HepG2 (cell line): Measurements from ENCODE around the gene SMARCA5. TPM values are rescaled to one million over a fixed set of nuclear protein-coding genes. Genes with fewer than 3 reads are reported as not detected.
A peak's percentile ranks its signal among the peaks of the same experiment; 100 is the strongest.

ENCODE experiments used
- ATAC-seq: fragments of 200-7000 bp; cut with Tn5 transposase; 3 replicates; pipeline ENCODE4 v1.9.1; 2020; ENCODE audit warnings: mild to moderate bottlenecking, moderate library complexity
- BruUV-seq: library from RNA; stranded (reverse); fragments of 400-500 nt; replicated peaks from 2 replicates; lab custom pipeline; 2021; lab: Mats Ljungman, UMichigan
- CTCF ChIA-PET: fragments of 300-600 bp; formaldehyde crosslinking; extraction: SDS; loops from one replicate; lab custom pipeline; 2021; ENCODE audit warnings: low total read pairs, inconsistent platforms, low intra/inter-chr PET ratio; lab: Yijun Ruan, JAX
- POLR2A ChIA-PET: fragments of 350-600 bp; sonication (Branson Sonifier 250); formaldehyde crosslinking; loops from one replicate; lab custom pipeline; 2020; ENCODE audit warnings: antibody characterized with exemption, inconsistent platforms; lab: Yijun Ruan, JAX
- DNase-seq: peaks from one replicate; pipeline ENCODE4 v3.0.0-alpha.2; 2015; ENCODE audit warnings: low spot score
- FAIRE-seq: peaks from 3 replicates; lab custom pipeline; 2011; peaks lifted over from hg19 to GRCh38; lab: Jason Lieb, UNC
- H2AFZ ChIP-seq: one replicate; pipeline ENCODE4 v1.6.1; 2011; ENCODE audit warnings: low read length, inconsistent platforms
- H3K27ac ChIP-seq: fragments of 300-600 bp; 3 replicates; pipeline ENCODE4 v1.8.0; 2011; ENCODE audit warnings: mixed run types, mild to moderate bottlenecking, mixed read lengths, low read length, inconsistent platforms; ENCODE audit not compliant: insufficient read depth; ENCODE audit errors: extremely low read length
- H3K27me3 ChIP-seq, 2 experiments: fragments of 200-600 bp in 1 of 2; 2 replicates in 1 of 2; 3 replicates in 1 of 2; pipeline versions ENCODE4 v1.6.0 to v1.8.0; 2011; ENCODE audit warnings: low read length in 2 of 2, mild to moderate bottlenecking in 2 of 2, moderate library complexity in 2 of 2, inconsistent platforms in 1 of 2; ENCODE audit not compliant: insufficient read depth in 2 of 2, control insufficient read depth in 1 of 2
- H3K36me3 ChIP-seq, 2 experiments: fragments of 200-600 bp in 1 of 2; replicated peaks in 1 of 2; 2 replicates in 1 of 2; 3 replicates in 1 of 2; pipeline versions ENCODE4 v1.5.1 to v1.8.0; 2011; ENCODE audit warnings: low read length in 2 of 2, inconsistent platforms in 1 of 2; ENCODE audit not compliant: insufficient read depth in 2 of 2, control insufficient read depth in 1 of 2
- H3K4me1 ChIP-seq: 2 replicates; pipeline ENCODE4 v1.5.1; 2012; ENCODE audit warnings: low read length, inconsistent platforms; ENCODE audit not compliant: insufficient read depth
- H3K4me2 ChIP-seq: 2 replicates; pipeline ENCODE4 v1.6.0; 2011; ENCODE audit warnings: low read depth, low read length, inconsistent platforms
- H3K4me3 ChIP-seq, 3 experiments: fragments of 200-600 bp in 1 of 3; sonication (generic), shearing (Covaris generic) in 1 of 3; replicated peaks in 1 of 3; 2 replicates each; pipeline ENCODE4 v1.5.1; 2011 to 2016; ENCODE audit warnings: low read length in 3 of 3, inconsistent platforms in 2 of 3, low read depth in 2 of 3, mild to moderate bottlenecking in 2 of 3, control low read depth in 1 of 3, mixed read lengths in 1 of 3; ENCODE audit not compliant: insufficient read depth in 1 of 3
- H3K79me2 ChIP-seq: one replicate; pipeline ENCODE4 v1.6.1; 2011; ENCODE audit warnings: low read length, inconsistent platforms; ENCODE audit not compliant: insufficient read depth
- H3K9ac ChIP-seq: 2 replicates; pipeline ENCODE4 v1.6.0; 2011; ENCODE audit warnings: mild to moderate bottlenecking, low read depth, low read length, inconsistent platforms; ENCODE audit not compliant: insufficient read depth
- H3K9me3 ChIP-seq: 2 replicates; pipeline ENCODE4 v1.5.1; 2012; ENCODE audit warnings: mild to moderate bottlenecking, low read length
- H4K20me1 ChIP-seq: 2 replicates; pipeline ENCODE4 v1.6.0; 2011; ENCODE audit warnings: inconsistent platforms, mild to moderate bottlenecking, low read length, moderate library complexity; ENCODE audit not compliant: insufficient read depth
- ATF2 ChIP-seq: sonication (generic); formaldehyde crosslinking; IDR thresholded peaks from 2 replicates; pipeline ENCODE4 v1.4.0; 2020; ENCODE audit warnings: missing genetic modification reagents
- DPF2 ChIP-seq: sonication (generic); formaldehyde crosslinking; IDR thresholded peaks from 2 replicates; pipeline ENCODE4 v1.4.0; 2020; ENCODE audit warnings: mild to moderate bottlenecking, low read depth, missing genetic modification reagents, borderline replicate concordance
- GTF3A ChIP-seq: sonication (generic); formaldehyde crosslinking; conservative IDR thresholded peaks from 2 replicates; pipeline ENCODE4 v1.4.0; 2020; ENCODE audit warnings: mild to moderate bottlenecking, missing genetic modification reagents
- HMG20A ChIP-seq: IDR thresholded peaks from 2 replicates; pipeline ENCODE4 v1.6.1; 2016; ENCODE audit warnings: borderline replicate concordance
- HOXA5 ChIP-seq: sonication (generic); formaldehyde crosslinking; IDR thresholded peaks from 2 replicates; pipeline ENCODE4 v1.4.0; 2020; ENCODE audit warnings: missing genetic modification reagents
- KLF11 ChIP-seq: IDR thresholded peaks from 2 replicates; pipeline ENCODE4 v1.6.1; 2016; ENCODE audit warnings: missing compliant biosample characterization
- NR3C1 ChIP-seq: sonication (generic); formaldehyde crosslinking; IDR thresholded peaks from 2 replicates; pipeline ENCODE4 v1.4.0; 2020; ENCODE audit warnings: missing genetic modification reagents
- PCBP1 ChIP-seq: fragments of 200-400 bp; formaldehyde crosslinking; IDR thresholded peaks from 2 replicates; pipeline ENCODE4 v1.6.1; 2017; ENCODE audit warnings: mild to moderate bottlenecking, low read depth, low read length, borderline replicate concordance
- REPIN1 ChIP-seq: sonication (generic); formaldehyde crosslinking; IDR thresholded peaks from 2 replicates; pipeline ENCODE4 v1.8.0; 2022; ENCODE audit warnings: missing genetic modification reagents, low read depth, mild to moderate bottlenecking, borderline replicate concordance
- STAT5B ChIP-seq: sonication (generic); formaldehyde crosslinking; IDR thresholded peaks from 2 replicates; pipeline ENCODE4 v1.4.0; 2020; ENCODE audit warnings: missing genetic modification reagents
- TAF1 ChIP-seq: sonication (generic); formaldehyde crosslinking; IDR thresholded peaks from 2 replicates; pipeline ENCODE4 v1.4.0; 2020; ENCODE audit warnings: missing genetic modification reagents
- TOE1 ChIP-seq: sonication (generic); formaldehyde crosslinking; IDR thresholded peaks from 2 replicates; pipeline ENCODE4 v1.4.0; 2020; ENCODE audit warnings: mild to moderate bottlenecking, missing genetic modification reagents
- TRIM24 ChIP-seq: sonication (generic); formaldehyde crosslinking; IDR thresholded peaks from 2 replicates; pipeline ENCODE4 v1.8.0; 2022; ENCODE audit warnings: mild to moderate bottlenecking, missing genetic modification reagents
- ZBTB46 ChIP-seq: sonication (generic); formaldehyde crosslinking; IDR thresholded peaks from 2 replicates; pipeline ENCODE4 v1.4.0; 2020; ENCODE audit warnings: mild to moderate bottlenecking, missing genetic modification reagents, borderline replicate concordance
- ZNF280D ChIP-seq: sonication (generic); formaldehyde crosslinking; IDR thresholded peaks from 2 replicates; pipeline ENCODE4 v1.5.1; 2020; ENCODE audit warnings: mild to moderate bottlenecking, missing genetic modification reagents
- ZNF354B ChIP-seq: sonication (generic); formaldehyde crosslinking; IDR thresholded peaks from 2 replicates; pipeline ENCODE4 v1.8.0; 2022; ENCODE audit warnings: mild to moderate bottlenecking, missing genetic modification reagents
- ZSCAN31 ChIP-seq: sonication (generic); formaldehyde crosslinking; IDR thresholded peaks from 2 replicates; pipeline ENCODE4 v1.5.0; 2020; ENCODE audit warnings: low read depth, mild to moderate bottlenecking, missing genetic modification reagents
- WGBS: methylation state at CpG from one replicate; pipeline ENCODE4 v1.1.6; 2017; ENCODE audit warnings: low lambda C conversion rate; 5-methylcytosine and 5-hydroxymethylcytosine counted together
- in situ Hi-C: cut with HindIII; loops from 2 replicates; pipeline ENCODE4 v1.10.0; 2017; ENCODE audit warnings: low pct_unique_long_range_greater_than_20kb; ENCODE audit not compliant: extremely low pct_ligation_motif_present
- intact Hi-C: fragments of 100-400 bp; cut with micrococcal nuclease; formaldehyde crosslinking; loops from one replicate; pipeline ENCODE4 v1.10.0; 2022; ENCODE audit not compliant: unreplicated experiment
- polyA plus RNA-seq, 8 experiments: library from polyadenylated mRNA; depleted of rRNA in 3 of 8; stranded (reverse) in 7 of 8; unstranded in 1 of 8; fragments of >200 nt; fragmentation: Illumina TruSeq in 4 of 8; extraction: Trizol in 4 of 8; gene quantifications; 2 replicates each; pipeline versions ENCODE4 v1.2.1 to v1.2.3, GENCODE V29; 2011 to 2016; ENCODE audit warnings: low read depth in 4 of 8, missing spikeins in 1 of 8, mixed read lengths in 1 of 8; ENCODE audit not compliant: insufficient read depth in 1 of 8
- total RNA-seq, 5 experiments: library from RNA; depleted of rRNA; stranded (reverse); fragments of >200 nt; fragmentation: Illumina TruSeq; extraction: Trizol; gene quantifications; 2 replicates each; pipeline ENCODE4 v1.2.3, GENCODE V29; 2016; ENCODE audit warnings: low read depth in 1 of 5

Gene SMARCA5
- total and polyA plus RNA-seq, 2 of the 13 experiments (the other 11 are each of a cell fraction or from before 2014, with no cell fraction given) = 7.0 to 37.5 TPM

DNA sequence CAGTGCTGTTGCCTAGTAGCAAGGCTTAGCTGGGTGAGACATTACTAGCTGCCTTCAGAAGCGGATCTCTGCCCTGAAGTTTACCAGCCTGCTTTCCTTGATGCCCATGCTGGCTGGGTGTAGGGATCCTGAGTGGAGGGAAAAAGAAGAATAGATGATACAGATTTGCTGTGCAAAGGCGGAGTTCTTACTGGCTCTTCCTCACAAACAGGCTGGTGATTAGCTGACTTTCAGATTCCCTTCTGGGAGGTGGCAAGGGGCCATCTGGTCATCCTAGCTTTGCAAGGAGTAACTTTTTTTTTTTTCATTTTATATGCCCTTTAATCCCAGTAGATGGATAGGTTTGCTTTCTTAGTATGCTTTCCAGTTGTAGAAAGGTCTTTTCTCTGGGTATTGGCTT, 44.8 kb downstream of the SMARCA5 start (continued):
- TF ChIP-seq ATF2 (no peak), PCBP1 (no peak), ZBTB46 (no peak), ZNF354B (CRISPR knock-in tag) (no peak), TRIM24 (CRISPR knock-in tag) (no peak), STAT5B (no peak), DPF2 (no peak)
- TF ChIP-seq, all 625 proteins: peak for 0

DNA sequence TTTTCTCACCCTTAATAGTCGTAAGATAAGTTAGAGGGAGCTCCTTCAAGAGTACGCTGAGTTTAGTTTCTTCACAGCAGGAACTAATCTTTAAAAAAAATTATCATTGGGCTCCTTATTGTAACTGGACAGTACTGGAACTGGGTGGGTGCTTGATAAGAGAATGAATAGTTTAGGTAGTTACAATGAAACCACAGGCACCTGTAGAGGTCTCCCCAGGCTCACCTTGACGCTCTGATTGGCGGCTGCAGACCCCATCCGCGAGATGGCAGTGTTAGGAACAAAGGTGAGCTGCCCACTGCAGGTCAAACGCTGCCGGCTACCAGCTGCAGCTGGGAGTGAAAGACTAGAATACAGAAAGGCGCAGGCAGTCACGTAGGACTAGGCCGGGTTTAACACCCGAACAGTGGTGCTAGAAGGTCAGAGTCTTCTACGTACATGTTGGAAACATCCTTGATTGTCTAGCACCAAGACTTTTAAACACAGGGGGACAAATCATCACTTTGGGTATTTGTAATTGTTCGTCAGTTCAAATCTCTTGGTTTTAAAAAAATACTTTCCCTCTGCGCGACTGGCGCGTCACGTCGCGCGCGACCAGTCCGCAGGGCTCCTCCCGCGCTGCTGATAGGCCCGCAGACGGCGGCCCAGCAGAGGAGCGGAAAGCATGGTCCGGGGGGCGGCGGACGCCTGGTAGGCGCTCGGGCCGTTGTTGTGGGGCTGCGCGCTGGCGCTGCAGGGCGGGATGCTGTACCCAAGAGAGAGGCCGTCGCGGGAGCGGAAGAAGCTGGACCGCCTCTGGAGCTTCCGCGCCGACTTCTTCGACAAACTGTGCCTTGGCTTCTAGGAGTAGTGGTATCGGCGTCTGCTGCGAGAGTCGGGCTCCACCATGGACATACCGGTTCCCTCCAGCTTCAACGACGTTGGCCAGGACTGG, 45.6 kb downstream of the SMARCA5 start:
- 13% methylated on average over 10 of the region's 57 CpGs for WGBS
- POLR2A ChIA-PET = no interaction called here
- no TSS peak for BruUV-seq
- Histone ChIP-seq H3K36me3 (no peaks in the 10 kb centered on the region), H3K79me2 (no peaks in the 10 kb centered on the region), H2AFZ (peak overlapping the region; percentile 3), H3K9me3 (no peaks in the 10 kb centered on the region), H3K27me3 (no peaks in the 10 kb centered on the region; a peak in 1 of 5 replicates), H3K9ac (peak overlapping the region; percentile 63), H3K27ac (peak overlapping the region; percentile 22), H3K4me2 (peak overlapping the region; percentile 80), H3K4me3 (peak overlapping the region; percentile 51 to 73 (median 70)), H4K20me1 (no peaks in the 10 kb centered on the region), H3K4me1 (peaks cover 9% of the 10 kb centered on the region)
- ATAC-seq (peak; percentile 97), DNase-seq (peak; percentile 86), FAIRE-seq (peak; percentile 87)
- in situ Hi-C loops = no loop called here
- CTCF ChIA-PET = interaction anchor here (1.3 kb wide), 1 partner anchor 584 kb away, joined by 3 read pairs; no protein-coding TSS in a partner anchor
- intact Hi-C loops = loop anchor here (1.0 to 2.0 kb wide), 2 partner anchors 348 to 462 kb away; no protein-coding TSS in a partner anchor
- 0 out of 2 replicates have a peak, but pooled peaks have one; percentile 63 for TF ChIP-seq ZNF280D
- no peak for TF ChIP-seq GTF3A
- TF ChIP-seq NR3C1 (CRISPR knock-in tag) = no peak
- TF ChIP-seq REPIN1 = peak; percentile 62; the same call in 1 of the 2 replicates
- 0 out of 2 replicates have a peak, but pooled peaks have one; percentile 51 for TF ChIP-seq ZSCAN31
- no peak for TF ChIP-seq KLF11 (CRISPR knock-in tag)
- TF ChIP-seq HOXA5 (CRISPR knock-in tag) = no peak
- peak; percentile 41; the same call in 1 of the 2 replicates for TF ChIP-seq TAF1
- no peak for TF ChIP-seq TOE1 (CRISPR knock-in tag)
- TF ChIP-seq HMG20A = no peak
